OCI-LY1 (cell line): ENCODE measurements around the gene SANBR.

Source experiments
- EZH2 ChIP-seq: fragments of 200-600 bp; sonication (generic), shearing (Covaris generic); IDR thresholded peaks from 2 replicates; pipeline ENCODE4 v1.8.0; 2017; ENCODE audit warnings: borderline replicate concordance, mixed run types, mild to moderate bottlenecking, antibody characterized with exemption, low read length, moderate library complexity, mixed read lengths
- TF ChIP-seq, protein P1 (sequence below): fragments of 200-600 bp; sonication (generic), shearing (Covaris generic); IDR thresholded peaks from 2 replicates; pipeline ENCODE4 v1.5.1; 2017; ENCODE audit warnings: mild to moderate bottlenecking, antibody characterized with exemption, low read length, moderate library complexity, mixed read lengths

DNA sequence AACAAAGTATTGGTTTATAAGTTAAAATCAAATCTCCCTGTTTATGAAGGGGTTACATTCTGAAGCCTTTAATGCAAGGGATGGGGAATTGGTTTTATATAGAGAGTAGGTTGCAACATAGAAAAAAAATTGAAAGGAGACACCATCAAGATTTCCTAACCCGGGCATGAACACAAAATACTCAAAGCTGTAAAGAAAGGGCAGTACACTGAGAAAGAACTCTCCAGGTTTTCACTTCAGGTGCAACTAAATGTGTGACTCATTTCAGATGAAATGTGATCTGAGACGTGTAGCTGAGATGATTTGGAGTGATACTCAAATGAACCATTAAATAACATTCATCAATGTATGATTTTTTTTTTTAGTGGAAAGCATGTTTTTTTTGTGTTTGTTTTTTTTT is 43.6 kb downstream of the SANBR start:
- no peak for TF ChIP-seq EZH2
- TF ChIP-seq, protein P1, sequence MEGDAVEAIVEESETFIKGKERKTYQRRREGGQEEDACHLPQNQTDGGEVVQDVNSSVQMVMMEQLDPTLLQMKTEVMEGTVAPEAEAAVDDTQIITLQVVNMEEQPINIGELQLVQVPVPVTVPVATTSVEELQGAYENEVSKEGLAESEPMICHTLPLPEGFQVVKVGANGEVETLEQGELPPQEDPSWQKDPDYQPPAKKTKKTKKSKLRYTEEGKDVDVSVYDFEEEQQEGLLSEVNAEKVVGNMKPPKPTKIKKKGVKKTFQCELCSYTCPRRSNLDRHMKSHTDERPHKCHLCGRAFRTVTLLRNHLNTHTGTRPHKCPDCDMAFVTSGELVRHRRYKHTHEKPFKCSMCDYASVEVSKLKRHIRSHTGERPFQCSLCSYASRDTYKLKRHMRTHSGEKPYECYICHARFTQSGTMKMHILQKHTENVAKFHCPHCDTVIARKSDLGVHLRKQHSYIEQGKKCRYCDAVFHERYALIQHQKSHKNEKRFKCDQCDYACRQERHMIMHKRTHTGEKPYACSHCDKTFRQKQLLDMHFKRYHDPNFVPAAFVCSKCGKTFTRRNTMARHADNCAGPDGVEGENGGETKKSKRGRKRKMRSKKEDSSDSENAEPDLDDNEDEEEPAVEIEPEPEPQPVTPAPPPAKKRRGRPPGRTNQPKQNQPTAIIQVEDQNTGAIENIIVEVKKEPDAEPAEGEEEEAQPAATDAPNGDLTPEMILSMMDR: no peak
